Peyer's patch (tissue), 4 donors: ENCODE data around the gene EPHB1. TPM values are rescaled to one million over a fixed set of nuclear protein-coding genes. Genes with fewer than 3 reads are reported as not detected.

Experiments
- DNase-seq, 3 donors: peaks; one replicate each; pipeline ENCODE4 v3.0.0-alpha.2; 2017 to 2019
- H3K27ac ChIP-seq, 4 donors: fragments of 200-600 bp; sonication (generic); one replicate each; pipeline ENCODE4 v1.5.1; 2016 to 2019
- H3K27me3 ChIP-seq, 2 donors: fragments of 200-600 bp; sonication (generic); one replicate each; pipeline ENCODE4 v1.5.1; 2019
- H3K36me3 ChIP-seq, 3 donors: fragments of 200-600 bp; sonication (generic); one replicate each; pipeline ENCODE4 v1.5.1; 2016 to 2019
- H3K4me1 ChIP-seq, 4 donors: fragments of 200-600 bp; sonication (generic); one replicate each; pipeline ENCODE4 v1.5.1; 2016 to 2019
- H3K4me3 ChIP-seq, 4 donors: fragments of 200-600 bp; sonication (generic); 1 replicate in 3 of 4; 2 replicates in 1 of 4; pipeline ENCODE4 v1.5.1; 2016 to 2019; ENCODE audit warnings: mild to moderate bottlenecking in 1 of 4
- H3K9me3 ChIP-seq, 4 donors: fragments of 200-600 bp; sonication (generic); one replicate each; pipeline ENCODE4 v1.5.1; 2016 to 2019; ENCODE audit warnings: mild to moderate bottlenecking in 1 of 4
- POLR2A ChIP-seq, 2 donors: fragments of 450-650 bp; IDR thresholded peaks; one replicate each; pipeline ENCODE4 v1.5.1; 2017; ENCODE audit warnings: antibody characterized with exemption in 2 of 2, mild to moderate bottlenecking in 2 of 2, moderate library complexity in 2 of 2
- total RNA-seq, 4 donors: library from RNA; depleted of rRNA; stranded (reverse); fragments of >200 nt; gene quantifications; one replicate each; pipeline ENCODE4 v1.1.0, GENCODE V29; 2016
- TF ChIP-seq, protein P1 (sequence below), 6 experiments: fragments of 450-650 bp in 4 of 6; fragments of 200-600 bp in 2 of 6; sonication (generic) in 1 of 6; IDR thresholded peaks; one replicate each; pipeline ENCODE4 v1.5.1; 2017 to 2019; ENCODE audit warnings: antibody characterized with exemption in 6 of 6, mild to moderate bottlenecking in 3 of 6, moderate library complexity in 1 of 6

Gene EPHB1
- total RNA-seq, 4 donors from 2014 or later: 0.18 to 3.2 (median 0.68) TPM

DNA sequence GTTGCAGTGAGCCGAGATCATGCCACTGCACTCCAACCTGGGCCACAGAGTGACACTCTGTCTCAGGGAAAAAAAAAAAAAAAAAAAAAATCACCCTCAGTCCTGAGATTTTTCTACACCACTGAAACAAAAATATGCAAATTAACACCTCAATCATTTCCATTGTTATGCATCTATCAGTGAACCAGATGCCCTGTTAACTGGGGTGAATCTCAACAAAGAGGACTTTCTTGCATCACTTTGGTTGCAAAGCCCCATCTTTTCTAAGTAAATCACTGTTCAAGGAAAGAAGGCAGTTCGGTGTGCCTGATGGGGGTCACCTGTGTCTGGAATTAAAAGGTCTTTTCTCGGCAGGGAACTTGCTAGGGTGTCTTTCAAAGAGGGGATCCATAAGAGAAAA lies 421.6 kb downstream of the EPHB1 start:
- H3K27ac ChIP-seq: no peak overlapping the region
- no peaks in the 10 kb centered on the region for H3K36me3 ChIP-seq
- H3K9me3 ChIP-seq: no peaks in the 10 kb centered on the region
- no peak overlapping the region for H3K4me3 ChIP-seq
- H3K4me1 ChIP-seq: no peaks in the 10 kb centered on the region
- H3K27me3 ChIP-seq: no peaks in the 10 kb centered on the region
- TF ChIP-seq POLR2A (IDR thresholded peaks at IDR 0.05): no peak
- TF ChIP-seq, protein P1, sequence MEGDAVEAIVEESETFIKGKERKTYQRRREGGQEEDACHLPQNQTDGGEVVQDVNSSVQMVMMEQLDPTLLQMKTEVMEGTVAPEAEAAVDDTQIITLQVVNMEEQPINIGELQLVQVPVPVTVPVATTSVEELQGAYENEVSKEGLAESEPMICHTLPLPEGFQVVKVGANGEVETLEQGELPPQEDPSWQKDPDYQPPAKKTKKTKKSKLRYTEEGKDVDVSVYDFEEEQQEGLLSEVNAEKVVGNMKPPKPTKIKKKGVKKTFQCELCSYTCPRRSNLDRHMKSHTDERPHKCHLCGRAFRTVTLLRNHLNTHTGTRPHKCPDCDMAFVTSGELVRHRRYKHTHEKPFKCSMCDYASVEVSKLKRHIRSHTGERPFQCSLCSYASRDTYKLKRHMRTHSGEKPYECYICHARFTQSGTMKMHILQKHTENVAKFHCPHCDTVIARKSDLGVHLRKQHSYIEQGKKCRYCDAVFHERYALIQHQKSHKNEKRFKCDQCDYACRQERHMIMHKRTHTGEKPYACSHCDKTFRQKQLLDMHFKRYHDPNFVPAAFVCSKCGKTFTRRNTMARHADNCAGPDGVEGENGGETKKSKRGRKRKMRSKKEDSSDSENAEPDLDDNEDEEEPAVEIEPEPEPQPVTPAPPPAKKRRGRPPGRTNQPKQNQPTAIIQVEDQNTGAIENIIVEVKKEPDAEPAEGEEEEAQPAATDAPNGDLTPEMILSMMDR (IDR thresholded peaks at IDR 0.05): no peak
- DNase-seq: no peak

DNA sequence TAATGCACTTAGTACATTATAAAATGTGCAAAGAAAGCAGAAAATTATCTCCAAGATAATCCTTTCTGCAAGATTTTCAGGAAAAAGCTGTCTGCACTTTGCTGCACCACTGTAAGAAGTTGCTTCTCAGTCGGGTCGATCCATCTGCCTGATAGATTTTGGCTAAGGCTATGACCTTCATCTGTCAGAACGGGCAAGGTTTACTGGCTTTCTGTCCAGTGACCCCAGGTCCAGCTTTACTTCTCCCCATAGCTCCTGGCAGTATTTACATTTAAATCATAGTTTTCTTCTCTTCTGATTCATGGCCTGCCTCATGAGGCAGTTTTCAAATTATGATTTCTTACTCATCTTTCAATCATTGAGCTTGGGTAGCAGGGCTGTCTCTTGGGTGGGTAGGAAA lies 422.7 kb downstream of the EPHB1 start:
- Histone ChIP-seq H3K9me3 (no peaks in the 10 kb centered on the region), H3K27me3 (no peaks in the 10 kb centered on the region), H3K4me3 (no peak overlapping the region), H3K27ac (no peak overlapping the region), H3K36me3 (no peaks in the 10 kb centered on the region), H3K4me1 (no peaks in the 10 kb centered on the region)
- DNase-seq: no peak
- TF ChIP-seq, protein P1 (IDR thresholded peaks at IDR 0.05): no peak
- no peak for TF ChIP-seq POLR2A (IDR thresholded peaks at IDR 0.05)

- DNase-seq: no peak
These were observed 423.2 kb downstream of the EPHB1 start for GRCh38 chr3:135218304-135218703.

DNA sequence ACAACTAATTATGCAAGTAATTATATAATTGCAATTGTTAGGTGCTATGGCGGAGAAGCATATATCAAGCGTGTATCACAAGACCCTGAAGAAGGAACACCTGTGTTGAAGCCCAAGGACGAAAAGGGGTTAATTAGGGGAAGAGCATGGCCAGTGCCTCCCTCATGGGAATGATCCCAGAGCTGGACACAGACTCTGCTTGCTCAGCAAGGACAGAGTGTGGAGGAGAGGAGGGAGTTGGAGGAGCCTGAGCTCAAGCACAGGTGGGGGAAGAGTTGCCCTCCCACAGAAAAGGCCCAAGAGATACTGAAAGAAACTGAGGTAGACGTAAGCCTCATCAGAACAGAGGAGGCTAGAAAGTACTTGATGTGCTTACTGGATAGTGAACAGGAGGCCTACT lies 423.7 kb downstream of the EPHB1 start:
- no peak for DNase-seq
- Histone ChIP-seq H3K9me3 (no peaks in the 10 kb centered on the region), H3K4me1 (no peaks in the 10 kb centered on the region), H3K4me3 (no peak overlapping the region), H3K27ac (no peak overlapping the region), H3K36me3 (no peaks in the 10 kb centered on the region), H3K27me3 (no peaks in the 10 kb centered on the region)
- TF ChIP-seq, protein P1 (IDR thresholded peaks at IDR 0.05): no peak
- TF ChIP-seq POLR2A (IDR thresholded peaks at IDR 0.05): no peak

More at GRCh38 chr3:135218304-135218703, 423.2 kb downstream of the EPHB1 start:
- Histone ChIP-seq H3K27ac (no peak overlapping the region), H3K9me3 (no peaks in the 10 kb centered on the region), H3K36me3 (no peaks in the 10 kb centered on the region), H3K4me1 (no peaks in the 10 kb centered on the region), H3K4me3 (no peak overlapping the region), H3K27me3 (no peaks in the 10 kb centered on the region)
- no peak for TF ChIP-seq POLR2A (IDR thresholded peaks at IDR 0.05)
- TF ChIP-seq, protein P1 (IDR thresholded peaks at IDR 0.05): no peak

- Histone ChIP-seq H3K9me3 (peaks cover 0 to under 1% (median 0%) of the 10 kb centered on the region in 4 donors), H3K4me3 (no peak overlapping the region), H3K27ac (no peak overlapping the region), H3K4me1 (peaks cover 0 to 6% (median 0%) of the 10 kb centered on the region in 4 donors), H3K36me3 (no peaks in the 10 kb centered on the region), H3K27me3 (no peaks in the 10 kb centered on the region)
- no peak for DNase-seq
- TF ChIP-seq POLR2A (IDR thresholded peaks at IDR 0.05): no peak
- TF ChIP-seq, protein P1 (IDR thresholded peaks at IDR 0.05): no peak
These were observed 429.8 kb downstream of the EPHB1 start for GRCh38 chr3:135224815-135225362.

- TF ChIP-seq, protein P1 (IDR thresholded peaks at IDR 0.05): no peak
- TF ChIP-seq POLR2A (IDR thresholded peaks at IDR 0.05): no peak
- no peak for DNase-seq
- no peaks in the 10 kb centered on the region for H3K36me3 ChIP-seq
- no peak overlapping the region for H3K27ac ChIP-seq
- peaks cover 0 to 6% (median 0%) of the 10 kb centered on the region in 4 donors for H3K4me1 ChIP-seq
- peaks cover 0 to 4% (median 0%) of the 10 kb centered on the region in 4 donors for H3K9me3 ChIP-seq
- no peaks in the 10 kb centered on the region for H3K27me3 ChIP-seq
- no peak overlapping the region for H3K4me3 ChIP-seq
These were observed 431.0 kb downstream of the EPHB1 start for GRCh38 chr3:135226057-135226456.
